ENCODE data around the gene NCK2. TPM values are rescaled to one million over a fixed set of nuclear protein-coding genes. Genes with fewer than 3 reads are reported as not detected.

NCK2 gene
- total RNA-seq, 1 experiment from 2014 or later = 26.7 TPM

DNA sequence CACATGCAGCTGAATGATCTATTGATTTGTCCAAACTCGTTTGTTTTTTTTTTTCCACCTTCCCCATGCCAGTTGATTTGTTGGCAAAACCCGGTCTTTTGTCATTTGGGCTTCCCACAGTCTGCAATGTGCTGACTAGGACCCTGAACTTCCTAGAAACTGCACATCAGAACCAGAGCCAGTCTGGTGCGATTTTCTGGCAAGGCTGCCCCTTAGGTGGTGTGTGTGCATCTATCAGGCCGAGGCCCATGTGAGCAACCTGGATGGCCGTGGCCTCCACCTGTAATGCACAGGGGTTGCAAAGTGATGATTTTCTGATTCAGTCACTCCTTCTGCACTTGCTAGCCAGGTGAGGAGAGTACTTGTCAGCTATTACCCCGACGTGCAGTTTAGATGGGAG is 47.8 kb downstream of the NCK2 start:
- Histone ChIP-seq H3K4me3 (replicated peaks in 1 of 2; ENCODE audit: low read depth in 1 of 2, low read length in 2 of 2) (no peak overlapping the region), H3K9me3 (ENCODE audit: control insufficient read depth in 1 of 2, insufficient read depth in 1 of 2, low read depth in 1 of 2, low read length in 2 of 2) (no peaks in the 10 kb centered on the region), H4K20me1 (ENCODE audit: insufficient read depth) (no peaks in the 10 kb centered on the region), H3K9me2 (ENCODE audit: insufficient read depth) (no peaks in the 10 kb centered on the region), H3K27ac (ENCODE audit: low read depth, low read length) (no peak overlapping the region), H3K36me3 (ENCODE audit: control insufficient read depth in 1 of 2, insufficient read depth in 2 of 2, low read length in 2 of 2) (no peaks in the 10 kb centered on the region), H2AFZ (ENCODE audit: low read depth, low read length, poor library complexity, severe bottlenecking) (no peak overlapping the region), H3K4me1 (ENCODE audit: control insufficient read depth in 1 of 2, insufficient read depth in 2 of 2, low read length in 2 of 2) (peaks cover 9 to 18% of the 10 kb centered on the region in 2 experiments; a peak in 2 of 4 replicates), H3K79me2 (ENCODE audit: insufficient read depth, low read length) (peaks cover 29% of the 10 kb centered on the region), H3K27me3 (ENCODE audit: insufficient read depth, low read length) (no peaks in the 10 kb centered on the region), H3K9ac (ENCODE audit: low read length) (no peak overlapping the region), H3K4me2 (ENCODE audit: low read length) (no peak overlapping the region)
- intact Hi-C loops (cut with micrococcal nuclease) = no loop called here
- ChIA-PET POLR2A (no interaction called here), CTCF (no interaction called here), RAD21 (ENCODE audit: low non-redundant PET in 1 of 2, low total read pairs in 2 of 2, uncharacterized antibody in 2 of 2, unreplicated experiment in 2 of 2) (no interaction called here)
- TF ChIP-seq CEBPB (IDR thresholded peaks at IDR 0.05; ENCODE audit: low read depth) = no peak
- no peak for TF ChIP-seq YY1 (IDR thresholded peaks at IDR 0.05; ENCODE audit: extremely low read depth, insufficient replicate concordance, low read depth, low read length)
- no peak for TF ChIP-seq ZNF274 (IDR thresholded peaks at IDR 0.05; ENCODE audit: low read depth, low read length)
- TF ChIP-seq RAD21 (IDR thresholded peaks at IDR 0.05; ENCODE audit: low read depth) = no peak
- TF ChIP-seq, protein P1, sequence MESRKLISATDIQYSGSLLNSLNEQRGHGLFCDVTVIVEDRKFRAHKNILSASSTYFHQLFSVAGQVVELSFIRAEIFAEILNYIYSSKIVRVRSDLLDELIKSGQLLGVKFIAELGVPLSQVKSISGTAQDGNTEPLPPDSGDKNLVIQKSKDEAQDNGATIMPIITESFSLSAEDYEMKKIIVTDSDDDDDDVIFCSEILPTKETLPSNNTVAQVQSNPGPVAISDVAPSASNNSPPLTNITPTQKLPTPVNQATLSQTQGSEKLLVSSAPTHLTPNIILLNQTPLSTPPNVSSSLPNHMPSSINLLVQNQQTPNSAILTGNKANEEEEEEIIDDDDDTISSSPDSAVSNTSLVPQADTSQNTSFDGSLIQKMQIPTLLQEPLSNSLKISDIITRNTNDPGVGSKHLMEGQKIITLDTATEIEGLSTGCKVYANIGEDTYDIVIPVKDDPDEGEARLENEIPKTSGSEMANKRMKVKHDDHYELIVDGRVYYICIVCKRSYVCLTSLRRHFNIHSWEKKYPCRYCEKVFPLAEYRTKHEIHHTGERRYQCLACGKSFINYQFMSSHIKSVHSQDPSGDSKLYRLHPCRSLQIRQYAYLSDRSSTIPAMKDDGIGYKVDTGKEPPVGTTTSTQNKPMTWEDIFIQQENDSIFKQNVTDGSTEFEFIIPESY (IDR thresholded peaks at IDR 0.05; ENCODE audit: extremely low read depth, insufficient replicate concordance, low read length) = no peak
- no TSS peak for BruUV-seq (replicated peaks)
- ATAC-seq (no peak), DNase-seq (ENCODE audit: low read depth, low spot score) (no peak)

DNA sequence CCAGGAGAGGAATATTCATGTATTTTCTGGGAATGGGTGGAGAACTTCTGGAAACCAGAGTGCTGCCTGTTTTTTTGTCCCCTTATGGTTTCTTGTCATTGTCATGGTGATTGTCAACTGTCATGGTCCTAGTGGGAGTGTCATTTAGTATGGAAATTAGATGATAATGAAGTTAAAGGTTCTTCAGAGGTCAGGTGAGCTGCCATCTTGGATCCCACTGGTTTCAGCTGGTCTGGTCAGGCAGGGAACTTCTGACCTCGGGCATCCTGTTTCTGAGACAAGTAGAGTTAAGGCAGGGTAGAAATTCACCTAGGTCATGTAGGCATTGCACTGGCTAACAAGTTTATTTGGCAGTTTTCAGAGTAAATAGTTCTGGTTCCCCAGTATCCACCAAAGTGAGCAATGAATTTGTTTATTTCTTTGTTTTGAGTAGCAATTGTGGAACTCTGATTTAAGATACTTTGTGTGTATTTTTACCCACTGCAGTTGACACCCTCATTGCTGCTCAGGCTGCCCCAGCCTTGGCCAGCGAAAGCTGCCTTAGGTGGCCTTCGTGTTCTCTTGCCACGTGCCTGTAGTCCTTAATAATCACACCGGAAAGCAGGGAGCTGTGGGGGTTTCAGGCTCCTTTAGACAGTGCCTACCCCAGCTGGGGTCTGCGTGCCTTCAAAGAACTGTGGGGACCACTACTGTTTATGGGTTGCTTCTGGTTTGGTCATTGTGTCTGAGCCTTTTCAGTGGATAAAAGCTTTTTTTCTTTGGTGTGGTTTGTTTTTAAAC is 48.7 kb downstream of the NCK2 start:
- Histone ChIP-seq H3K9ac (ENCODE audit: low read length) (no peak overlapping the region), H3K4me2 (ENCODE audit: low read length) (no peak overlapping the region), H3K9me3 (ENCODE audit: control insufficient read depth in 1 of 2, insufficient read depth in 1 of 2, low read depth in 1 of 2, low read length in 2 of 2) (no peaks in the 10 kb centered on the region), H4K20me1 (ENCODE audit: insufficient read depth) (no peaks in the 10 kb centered on the region), H3K36me3 (ENCODE audit: control insufficient read depth in 1 of 2, insufficient read depth in 2 of 2, low read length in 2 of 2) (no peaks in the 10 kb centered on the region), H3K4me1 (ENCODE audit: control insufficient read depth in 1 of 2, insufficient read depth in 2 of 2, low read length in 2 of 2) (peaks cover 9 to 18% of the 10 kb centered on the region in 2 experiments; a peak in 2 of 4 replicates), H2AFZ (ENCODE audit: low read depth, low read length, poor library complexity, severe bottlenecking) (no peak overlapping the region), H3K27me3 (ENCODE audit: insufficient read depth, low read length) (no peaks in the 10 kb centered on the region), H3K27ac (ENCODE audit: low read depth, low read length) (no peak overlapping the region), H3K4me3 (replicated peaks in 1 of 2; ENCODE audit: low read depth in 1 of 2, low read length in 2 of 2) (no peak overlapping the region), H3K79me2 (ENCODE audit: insufficient read depth, low read length) (peaks cover 32% of the 10 kb centered on the region), H3K9me2 (ENCODE audit: insufficient read depth) (no peaks in the 10 kb centered on the region)
- POLR2A ChIA-PET = no interaction called here
- ATAC-seq (no peak), DNase-seq (ENCODE audit: low read depth, low spot score) (no peak)
- RAD21 ChIA-PET (ENCODE audit: low non-redundant PET in 1 of 2, low total read pairs in 2 of 2, uncharacterized antibody in 2 of 2, unreplicated experiment in 2 of 2) = no interaction called here
- TF ChIP-seq, protein P2, sequence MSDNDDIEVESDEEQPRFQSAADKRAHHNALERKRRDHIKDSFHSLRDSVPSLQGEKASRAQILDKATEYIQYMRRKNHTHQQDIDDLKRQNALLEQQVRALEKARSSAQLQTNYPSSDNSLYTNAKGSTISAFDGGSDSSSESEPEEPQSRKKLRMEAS (IDR thresholded peaks at IDR 0.05) = no peak
- TF ChIP-seq EGR1 (IDR thresholded peaks at IDR 0.05; ENCODE audit: low read depth) (no peak), FOSL1 (IDR thresholded peaks at IDR 0.05; ENCODE audit: low read depth) (no peak), ZFX (IDR thresholded peaks at IDR 0.05) (no peak)
- TF ChIP-seq, protein P3, sequence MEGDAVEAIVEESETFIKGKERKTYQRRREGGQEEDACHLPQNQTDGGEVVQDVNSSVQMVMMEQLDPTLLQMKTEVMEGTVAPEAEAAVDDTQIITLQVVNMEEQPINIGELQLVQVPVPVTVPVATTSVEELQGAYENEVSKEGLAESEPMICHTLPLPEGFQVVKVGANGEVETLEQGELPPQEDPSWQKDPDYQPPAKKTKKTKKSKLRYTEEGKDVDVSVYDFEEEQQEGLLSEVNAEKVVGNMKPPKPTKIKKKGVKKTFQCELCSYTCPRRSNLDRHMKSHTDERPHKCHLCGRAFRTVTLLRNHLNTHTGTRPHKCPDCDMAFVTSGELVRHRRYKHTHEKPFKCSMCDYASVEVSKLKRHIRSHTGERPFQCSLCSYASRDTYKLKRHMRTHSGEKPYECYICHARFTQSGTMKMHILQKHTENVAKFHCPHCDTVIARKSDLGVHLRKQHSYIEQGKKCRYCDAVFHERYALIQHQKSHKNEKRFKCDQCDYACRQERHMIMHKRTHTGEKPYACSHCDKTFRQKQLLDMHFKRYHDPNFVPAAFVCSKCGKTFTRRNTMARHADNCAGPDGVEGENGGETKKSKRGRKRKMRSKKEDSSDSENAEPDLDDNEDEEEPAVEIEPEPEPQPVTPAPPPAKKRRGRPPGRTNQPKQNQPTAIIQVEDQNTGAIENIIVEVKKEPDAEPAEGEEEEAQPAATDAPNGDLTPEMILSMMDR (IDR thresholded peaks at IDR 0.05 in 2 of 3, conservative IDR thresholded peaks at IDR 0.05 in 1 of 3; ENCODE audit: borderline replicate concordance in 1 of 3, insufficient read depth in 1 of 3, low read depth in 2 of 3, low read length in 2 of 3) = no peak
- no TSS peak for BruUV-seq (replicated peaks)
- CTCF ChIA-PET = no interaction called here
- intact Hi-C loops (cut with micrococcal nuclease) = no loop called here
